Parathyroid adenoma (tissue), 2 donors: ENCODE measurements around the gene SH3D19.

Experiments
- H2AFZ ChIP-seq: fragments of 300-600 bp; sonication (generic); one replicate; pipeline ENCODE4 v1.7.0; 2017; ENCODE audit warnings: antibody characterized with exemption, mild to moderate bottlenecking
- H3K27ac ChIP-seq: fragments of 300-600 bp; sonication (generic); one replicate; pipeline ENCODE4 v1.7.0; 2017
- H3K27me3 ChIP-seq: fragments of 300-600 bp; sonication (generic); one replicate; pipeline ENCODE4 v1.7.0; 2017; ENCODE audit warnings: low read length; ENCODE audit not compliant: control insufficient read depth, insufficient read depth
- H3K36me3 ChIP-seq: fragments of 300-600 bp; sonication (generic); one replicate; pipeline ENCODE4 v1.7.0; 2017; ENCODE audit warnings: low read length; ENCODE audit not compliant: control insufficient read depth, insufficient read depth
- H3K4me1 ChIP-seq: fragments of 300-600 bp; sonication (generic); one replicate; pipeline ENCODE4 v1.7.0; 2017; ENCODE audit warnings: control low read depth
- H3K4me2 ChIP-seq: fragments of 300-600 bp; sonication (generic); one replicate; pipeline ENCODE4 v1.7.0; 2017; ENCODE audit warnings: low read length
- H3K4me3 ChIP-seq: fragments of 300-600 bp; sonication (generic); one replicate; pipeline ENCODE4 v1.7.0; 2017; ENCODE audit warnings: low read depth, low read length
- H3K79me2 ChIP-seq: fragments of 300-600 bp; sonication (generic); one replicate; pipeline ENCODE4 v1.7.0; 2017; ENCODE audit warnings: control low read depth
- H3K9ac ChIP-seq: fragments of 300-600 bp; sonication (generic); one replicate; pipeline ENCODE4 v1.7.0; 2017; ENCODE audit warnings: mild to moderate bottlenecking
- H3K9me3 ChIP-seq: fragments of 300-600 bp; sonication (generic); one replicate; pipeline ENCODE4 v1.7.0; 2017; ENCODE audit warnings: low read length; ENCODE audit not compliant: control insufficient read depth
- TF ChIP-seq, protein P1 (sequence below): fragments of 300-600 bp; sonication (generic); IDR thresholded peaks from one replicate; pipeline ENCODE4 v1.7.0; 2017; ENCODE audit warnings: antibody characterized with exemption, mild to moderate bottlenecking
- donor health status: primary hyperparathyroidism.

SH3D19 gene

GRCh38 chr4:151167561-151167960 is 157.8 kb downstream of the SH3D19 start:
- H3K27me3 ChIP-seq: no peaks in the 10 kb centered on the region
- H3K79me2 ChIP-seq: no peaks in the 10 kb centered on the region
- H3K4me1 ChIP-seq: no peaks in the 10 kb centered on the region
- TF ChIP-seq, protein P1, sequence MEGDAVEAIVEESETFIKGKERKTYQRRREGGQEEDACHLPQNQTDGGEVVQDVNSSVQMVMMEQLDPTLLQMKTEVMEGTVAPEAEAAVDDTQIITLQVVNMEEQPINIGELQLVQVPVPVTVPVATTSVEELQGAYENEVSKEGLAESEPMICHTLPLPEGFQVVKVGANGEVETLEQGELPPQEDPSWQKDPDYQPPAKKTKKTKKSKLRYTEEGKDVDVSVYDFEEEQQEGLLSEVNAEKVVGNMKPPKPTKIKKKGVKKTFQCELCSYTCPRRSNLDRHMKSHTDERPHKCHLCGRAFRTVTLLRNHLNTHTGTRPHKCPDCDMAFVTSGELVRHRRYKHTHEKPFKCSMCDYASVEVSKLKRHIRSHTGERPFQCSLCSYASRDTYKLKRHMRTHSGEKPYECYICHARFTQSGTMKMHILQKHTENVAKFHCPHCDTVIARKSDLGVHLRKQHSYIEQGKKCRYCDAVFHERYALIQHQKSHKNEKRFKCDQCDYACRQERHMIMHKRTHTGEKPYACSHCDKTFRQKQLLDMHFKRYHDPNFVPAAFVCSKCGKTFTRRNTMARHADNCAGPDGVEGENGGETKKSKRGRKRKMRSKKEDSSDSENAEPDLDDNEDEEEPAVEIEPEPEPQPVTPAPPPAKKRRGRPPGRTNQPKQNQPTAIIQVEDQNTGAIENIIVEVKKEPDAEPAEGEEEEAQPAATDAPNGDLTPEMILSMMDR: no peak
- no peak overlapping the region for H3K4me2 ChIP-seq
- no peaks in the 10 kb centered on the region for H3K36me3 ChIP-seq
- H3K9me3 ChIP-seq: no peaks in the 10 kb centered on the region
- no peak overlapping the region for H2AFZ ChIP-seq
- no peak overlapping the region for H3K9ac ChIP-seq
- no peak overlapping the region for H3K4me3 ChIP-seq
- no peak overlapping the region for H3K27ac ChIP-seq

- Histone ChIP-seq H3K4me3 (no peak overlapping the region), H3K36me3 (no peaks in the 10 kb centered on the region), H3K4me1 (no peaks in the 10 kb centered on the region), H3K9ac (no peak overlapping the region), H2AFZ (no peak overlapping the region), H3K27ac (no peak overlapping the region), H3K4me2 (no peak overlapping the region), H3K9me3 (no peaks in the 10 kb centered on the region), H3K79me2 (no peaks in the 10 kb centered on the region), H3K27me3 (no peaks in the 10 kb centered on the region)
- TF ChIP-seq, protein P1: no peak
Measured at GRCh38 chr4:151166636-151167035, 158.8 kb downstream of the SH3D19 start.

DNA sequence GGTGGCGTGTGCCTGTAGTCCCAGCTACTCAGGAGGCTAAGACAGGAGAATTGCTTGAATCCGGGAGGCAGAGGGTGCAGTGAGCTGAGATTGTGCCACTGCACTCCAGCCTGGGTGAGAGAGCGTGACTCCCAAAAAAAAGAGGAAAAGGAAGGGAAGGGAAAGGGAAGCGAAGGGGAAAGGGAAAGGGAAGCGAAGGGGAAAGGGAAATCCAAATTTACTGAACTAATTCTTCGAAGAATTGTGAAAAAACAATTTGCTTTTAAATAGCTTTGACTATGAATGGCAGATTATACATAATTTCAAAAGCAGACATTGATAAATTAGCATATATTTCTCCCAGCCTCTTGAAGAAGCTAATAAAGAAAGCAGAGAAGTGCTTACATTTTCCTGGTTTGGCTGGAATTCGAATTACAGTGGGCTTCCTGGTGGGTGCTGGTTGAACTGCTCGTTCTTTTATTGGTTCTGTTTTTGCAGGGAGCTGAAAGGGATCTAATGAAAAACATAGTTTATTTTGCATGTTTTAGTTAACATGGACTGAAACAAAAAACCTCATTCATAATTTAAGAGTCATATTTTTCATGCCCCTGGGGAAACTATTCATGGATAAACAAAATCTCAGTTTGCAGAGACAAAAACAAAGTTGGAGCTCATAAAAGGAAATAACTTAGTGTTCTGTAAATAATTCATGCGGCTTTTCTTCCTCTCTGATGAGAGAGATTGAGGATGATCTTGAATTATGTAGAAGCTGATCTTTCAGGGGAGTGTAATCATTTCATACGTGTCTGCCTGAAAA is 160.0 kb downstream of the SH3D19 start:
- Histone ChIP-seq H3K79me2 (no peaks in the 10 kb centered on the region), H3K27ac (no peak overlapping the region), H2AFZ (no peak overlapping the region), H3K9me3 (no peaks in the 10 kb centered on the region), H3K4me2 (no peak overlapping the region), H3K4me3 (no peak overlapping the region), H3K4me1 (no peaks in the 10 kb centered on the region), H3K36me3 (no peaks in the 10 kb centered on the region), H3K27me3 (no peaks in the 10 kb centered on the region), H3K9ac (no peak overlapping the region)
- TF ChIP-seq, protein P1: no peak

- H3K36me3 ChIP-seq: no peaks in the 10 kb centered on the region
- H2AFZ ChIP-seq: no peak overlapping the region
- TF ChIP-seq, protein P1: no peak
- H3K4me3 ChIP-seq: no peak overlapping the region
- no peak overlapping the region for H3K4me2 ChIP-seq
- H3K27ac ChIP-seq: no peak overlapping the region
- no peaks in the 10 kb centered on the region for H3K4me1 ChIP-seq
- no peaks in the 10 kb centered on the region for H3K27me3 ChIP-seq
- H3K79me2 ChIP-seq: no peaks in the 10 kb centered on the region
- no peak overlapping the region for H3K9ac ChIP-seq
- H3K9me3 ChIP-seq: no peaks in the 10 kb centered on the region
Measured at GRCh38 chr4:151163855-151164254, 161.6 kb downstream of the SH3D19 start.

- Histone ChIP-seq H3K79me2 (no peaks in the 10 kb centered on the region), H3K36me3 (no peaks in the 10 kb centered on the region), H2AFZ (no peak overlapping the region), H3K4me3 (no peak overlapping the region), H3K4me1 (no peaks in the 10 kb centered on the region), H3K9me3 (no peaks in the 10 kb centered on the region), H3K27me3 (no peaks in the 10 kb centered on the region), H3K27ac (no peak overlapping the region), H3K9ac (no peak overlapping the region), H3K4me2 (no peak overlapping the region)
- TF ChIP-seq, protein P1: no peak
Measured at GRCh38 chr4:151158979-151159378, 166.4 kb downstream of the SH3D19 start.
